OCI-LY3 (cell line): Measurements from ENCODE around the gene ARHGAP5.

ENCODE experiments used
- EZH2phosphoT487 ChIP-seq: fragments of 200-600 bp; shearing (Covaris generic); IDR thresholded peaks from 2 replicates; pipeline ENCODE4 v1.6.1; 2018; ENCODE audit warnings: antibody characterized with exemption, mixed run types, low read depth
- TF ChIP-seq, protein P1 (sequence below): fragments of 200-600, 300-600 bp; sonication (generic); IDR thresholded peaks from 2 replicates; pipeline ENCODE4 v1.5.1; 2014; ENCODE audit warnings: antibody characterized with exemption, low read length, low read depth

DNA sequence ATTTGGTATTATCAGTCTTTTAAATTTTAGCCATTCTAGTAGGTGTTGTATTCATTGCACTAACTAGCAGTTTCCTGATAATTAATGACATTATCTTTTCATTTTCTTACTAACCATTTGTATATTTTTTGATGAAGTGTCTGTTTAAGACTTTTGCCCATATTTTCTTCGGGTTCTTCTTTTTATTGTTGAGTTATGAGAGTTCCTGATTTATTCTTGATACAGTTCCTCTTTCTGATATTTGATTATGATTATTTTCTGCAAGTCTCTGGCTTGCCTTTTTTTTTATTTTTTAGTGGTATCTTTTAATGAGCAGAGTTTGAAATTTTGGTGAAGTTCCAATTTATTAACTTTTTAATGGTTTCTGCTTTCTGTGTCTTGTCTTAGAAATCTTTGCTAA is 118.5 kb downstream of the ARHGAP5 start:
- TF ChIP-seq, protein P1, sequence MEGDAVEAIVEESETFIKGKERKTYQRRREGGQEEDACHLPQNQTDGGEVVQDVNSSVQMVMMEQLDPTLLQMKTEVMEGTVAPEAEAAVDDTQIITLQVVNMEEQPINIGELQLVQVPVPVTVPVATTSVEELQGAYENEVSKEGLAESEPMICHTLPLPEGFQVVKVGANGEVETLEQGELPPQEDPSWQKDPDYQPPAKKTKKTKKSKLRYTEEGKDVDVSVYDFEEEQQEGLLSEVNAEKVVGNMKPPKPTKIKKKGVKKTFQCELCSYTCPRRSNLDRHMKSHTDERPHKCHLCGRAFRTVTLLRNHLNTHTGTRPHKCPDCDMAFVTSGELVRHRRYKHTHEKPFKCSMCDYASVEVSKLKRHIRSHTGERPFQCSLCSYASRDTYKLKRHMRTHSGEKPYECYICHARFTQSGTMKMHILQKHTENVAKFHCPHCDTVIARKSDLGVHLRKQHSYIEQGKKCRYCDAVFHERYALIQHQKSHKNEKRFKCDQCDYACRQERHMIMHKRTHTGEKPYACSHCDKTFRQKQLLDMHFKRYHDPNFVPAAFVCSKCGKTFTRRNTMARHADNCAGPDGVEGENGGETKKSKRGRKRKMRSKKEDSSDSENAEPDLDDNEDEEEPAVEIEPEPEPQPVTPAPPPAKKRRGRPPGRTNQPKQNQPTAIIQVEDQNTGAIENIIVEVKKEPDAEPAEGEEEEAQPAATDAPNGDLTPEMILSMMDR, result no peak
- TF ChIP-seq EZH2phosphoT487, result no peak
